ENCODE measurements around the gene MLKL.

GRCh38 chr16:74635303-74635702, 65.4 kb downstream of the MLKL start:
- TF ChIP-seq EZH2 (IDR thresholded peaks at IDR 0.05; ENCODE audit: insufficient read depth, poor library complexity, severe bottlenecking) (no peak), EZH2phosphoT487 (IDR thresholded peaks at IDR 0.05; ENCODE audit: insufficient read depth, low read depth) (no peak)

All from GM23248 (cell line).